Natural killer cell (primary cell): Measurements from ENCODE around the gene CACFD1. TPM values are rescaled to one million over a fixed set of nuclear protein-coding genes. Genes with fewer than 3 reads are reported as not detected.

Experiments
- ATAC-seq, 3 donors: fragments of 150-1000 bp in 2 of 3; fragments of 200-7000 bp in 1 of 3; cut with Tn5 transposase; 1 replicate in 1 of 3; 2 replicates in 2 of 3; pipeline ENCODE4 v1.10.0; 2021; ENCODE audit warnings: mild to moderate bottlenecking in 2 of 3, moderate library complexity in 2 of 3
- DNase-seq, 2 donors: peaks; one replicate each; pipeline versions ENCODE4 v3.0.0 to v3.0.0-alpha.2; 2013 to 2021; ENCODE audit warnings: mixed read lengths in 1 of 2
- H3K27ac ChIP-seq: one replicate; pipeline ENCODE4 v1.5.1; 2013; ENCODE audit warnings: mild to moderate bottlenecking, low read length
- H3K27me3 ChIP-seq: one replicate; pipeline ENCODE4 v1.6.1; 2013; ENCODE audit warnings: low read length; ENCODE audit not compliant: control insufficient read depth, insufficient read depth
- H3K36me3 ChIP-seq: one replicate; pipeline ENCODE4 v1.6.1; 2013; ENCODE audit warnings: low read length; ENCODE audit not compliant: control insufficient read depth, insufficient read depth
- H3K4me1 ChIP-seq: one replicate; pipeline ENCODE4 v1.6.1; 2013; ENCODE audit warnings: low read length; ENCODE audit not compliant: control insufficient read depth, insufficient read depth
- H3K4me3 ChIP-seq: one replicate; pipeline ENCODE4 v1.5.1; 2013; ENCODE audit warnings: low read length
- H3K9me3 ChIP-seq: one replicate; pipeline ENCODE4 v1.6.1; 2013; ENCODE audit warnings: low read length; ENCODE audit not compliant: control insufficient read depth, insufficient read depth
- H3K27ac Mint-ChIP-seq, 2 donors: one replicate each; pipeline ENCODE4 v1.8.0; 2022; ENCODE audit warnings: mild to moderate bottlenecking in 2 of 2, mixed read lengths in 2 of 2, moderate library complexity in 1 of 2
- H3K27me3 Mint-ChIP-seq, 2 donors: one replicate each; pipeline ENCODE4 v1.8.0; 2022; ENCODE audit warnings: low read depth in 2 of 2, mixed read lengths in 2 of 2
- H3K36me3 Mint-ChIP-seq: one replicate; pipeline ENCODE4 v1.8.0; 2022; ENCODE audit warnings: mixed read lengths
- H3K4me1 Mint-ChIP-seq, 2 donors: one replicate each; pipeline ENCODE4 v1.8.0; 2022; ENCODE audit warnings: mixed read lengths in 2 of 2
- H3K4me3 Mint-ChIP-seq: one replicate; pipeline ENCODE4 v1.8.0; 2022; ENCODE audit warnings: mild to moderate bottlenecking, moderate library complexity, mixed read lengths
- H3K9me3 Mint-ChIP-seq, 2 donors: one replicate each; pipeline ENCODE4 v1.8.0; 2022; ENCODE audit warnings: mixed read lengths in 2 of 2
- CTCF ChIP-seq: fragments of 200-600 bp; IDR thresholded peaks from one replicate; pipeline ENCODE4 v1.8.0; 2022; ENCODE audit warnings: antibody characterized with exemption
- WGBS: methylation state at CpG from one replicate; pipeline ENCODE4 v1.1.7; 2013; ENCODE audit warnings: missing lambda C conversion rate; ENCODE audit not compliant: insufficient coverage; 5-methylcytosine and 5-hydroxymethylcytosine counted together
- intact Hi-C: fragments of 100-400 bp; cut with micrococcal nuclease; formaldehyde crosslinking; loops from one replicate; pipeline ENCODE4 v1.14.2; 2022
- total RNA-seq, 4 donors: library from RNA; stranded (reverse); fragments of 120-200 nt in 1 of 4; gene quantifications; one replicate each; pipeline versions ENCODE4 v1.2.3 to v1.2.4, GENCODE V29; 2013 to 2022

Gene CACFD1
- total RNA-seq, 3 donors from 2014 or later (not counting 1 experiment from before 2014, with no cell fraction given), result 4.5 to 8.3 (median 5.4) TPM

- Mint-ChIP-seq H3K9me3 (no peaks in the 10 kb centered on the region), H3K27ac (peak overlapping the region in 1 of 2 donors; percentile 84), H3K4me3 (peak overlapping the region; percentile 90), H3K4me1 (peaks cover 44 to 54% of the 10 kb centered on the region in 2 donors), H3K27me3 (no peaks in the 10 kb centered on the region), H3K36me3 (no peaks in the 10 kb centered on the region)
- H3K4me3 ChIP-seq, result no peak overlapping the region
- peaks cover 14% of the 10 kb centered on the region for H3K36me3 ChIP-seq
- H3K9me3 ChIP-seq, result no peaks in the 10 kb centered on the region
- no peak for ATAC-seq
- H3K27ac ChIP-seq, result no peak overlapping the region
- WGBS, result 96% methylated on average over 13 of the region's 13 CpGs
- no peak for DNase-seq
- H3K4me1 ChIP-seq, result peaks cover 36% of the 10 kb centered on the region
- intact Hi-C loops, result no loop called here
- H3K27me3 ChIP-seq, result no peaks in the 10 kb centered on the region
- TF ChIP-seq CTCF, result no peak
Observed at GRCh38 chr9:133419005-133419404, 40.8 kb upstream of the CACFD1 start.

GRCh38 chr9:133420392-133420827 is 39.4 kb upstream of the CACFD1 start:
- H3K4me3 ChIP-seq, result no peak overlapping the region
- H3K9me3 Mint-ChIP-seq, result no peaks in the 10 kb centered on the region
- 38% methylated on average over 5 of the region's 5 CpGs for WGBS
- peaks cover 33 to 40% of the 10 kb centered on the region in 2 donors for H3K4me1 Mint-ChIP-seq
- H3K4me1 ChIP-seq, result peaks cover 35% of the 10 kb centered on the region
- no peaks in the 10 kb centered on the region for H3K27me3 ChIP-seq
- intact Hi-C loops, result no loop called here
- H3K36me3 ChIP-seq, result peaks cover 3% of the 10 kb centered on the region
- H3K27ac ChIP-seq, result peak overlapping the region; percentile 76
- peak overlapping the region; percentile 28 to 42 for H3K27ac Mint-ChIP-seq
- DNase-seq (peak in 1 of 2 donors; percentile 61), ATAC-seq (no peak)
- no peak overlapping the region for H3K4me3 Mint-ChIP-seq
- TF ChIP-seq CTCF, result no peak
- no peaks in the 10 kb centered on the region for H3K36me3 Mint-ChIP-seq
- no peaks in the 10 kb centered on the region for H3K27me3 Mint-ChIP-seq
- H3K9me3 ChIP-seq, result no peaks in the 10 kb centered on the region

DNA sequence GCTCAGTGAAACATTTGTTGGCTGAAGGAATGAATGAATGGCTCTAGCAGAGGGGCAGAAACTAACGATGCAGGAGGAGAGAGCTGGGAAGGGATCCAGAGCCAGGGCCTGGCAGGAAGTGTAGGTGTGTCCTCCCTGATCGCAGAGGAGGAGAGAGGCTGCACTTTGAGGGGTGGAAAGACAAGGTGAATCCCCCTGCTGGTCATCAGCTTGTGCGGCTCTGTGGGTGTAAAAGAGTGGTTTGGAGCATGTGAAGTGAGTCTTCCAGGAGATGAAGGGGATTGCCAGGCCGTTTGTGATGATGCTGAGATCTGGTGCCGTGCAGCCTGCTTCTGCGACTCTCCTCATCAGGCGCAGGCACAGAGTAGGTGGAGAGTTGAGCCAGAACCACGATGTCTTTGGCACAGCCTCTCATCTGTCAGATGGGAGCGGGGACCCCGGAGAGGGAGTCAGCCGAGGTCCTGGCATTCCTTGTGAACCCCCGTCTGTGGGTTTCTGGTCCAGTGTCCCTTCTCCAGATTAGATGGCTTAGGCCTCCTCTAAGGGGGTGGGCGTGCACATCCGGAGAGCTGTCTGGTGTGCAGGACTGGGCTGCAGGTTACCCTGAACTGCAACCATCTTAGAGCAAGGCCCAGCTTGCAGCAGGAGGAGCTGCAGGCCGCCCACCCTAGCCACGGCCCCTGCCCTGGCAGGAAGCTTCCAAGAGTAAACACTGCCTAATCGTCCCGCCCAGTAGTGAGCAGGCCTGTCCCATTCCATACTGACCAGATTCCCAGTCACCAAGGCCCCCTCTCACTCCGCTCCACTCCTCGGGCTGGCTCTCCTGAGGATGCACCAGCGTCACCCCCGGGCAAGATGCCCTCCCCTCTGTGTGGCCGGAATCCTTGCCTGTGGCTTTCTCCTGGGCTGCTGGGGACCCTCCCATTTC is 37.9 kb upstream of the CACFD1 start, which contains the start of gene ADAMTS13:
TSS of gene ADAMTS13 (plus strand) at position 753 of the 928 bp plus-strand sequence. CDS start at position 830, 77 bp downstream.
- no peaks in the 10 kb centered on the region for H3K27me3 ChIP-seq
- Mint-ChIP-seq H3K4me1 (peaks cover 21 to 26% of the 10 kb centered on the region in 2 donors), H3K4me3 (peak within 1 kb of the TSS; percentile 13), H3K27ac (peak within 1 kb of the TSS in 1 of 2 donors; percentile 17), H3K9me3 (no peaks in the 10 kb centered on the region), H3K27me3 (peaks cover 2 to 7% of the 10 kb centered on the region in 2 donors), H3K36me3 (no peaks in the 10 kb centered on the region)
- no peaks in the 10 kb centered on the region for H3K36me3 ChIP-seq
- H3K9me3 ChIP-seq, result no peaks in the 10 kb centered on the region
- ATAC-seq (peak in 1 of 3 donors; percentile 8), DNase-seq (peak in 1 of 2 donors; percentile 62)
- no peak within 1 kb of the TSS for H3K4me3 ChIP-seq
- no peak within 1 kb of the TSS for H3K27ac ChIP-seq
- WGBS, result 71% methylated on average over 23 of the region's 23 CpGs
- TF ChIP-seq CTCF, result no peak
- intact Hi-C loops, result no loop called here
- peaks cover 20% of the 10 kb centered on the region for H3K4me1 ChIP-seq
